Fibroblast of lung (primary cell): ENCODE data around the gene MAPK8IP3. TPM values are rescaled to one million over a fixed set of nuclear protein-coding genes. Genes with fewer than 3 reads are reported as not detected.
A peak's percentile ranks its signal among the peaks of the same experiment; 100 is the strongest.

Experiments
- DNase-seq, 2 donors: peaks; one replicate each; pipeline versions ENCODE4 v3.0.0 to v3.0.0-alpha.2; 2010; ENCODE audit warnings: low read depth in 2 of 2
- H2AFZ ChIP-seq: 2 replicates; pipeline ENCODE4 v1.5.1; 2012; ENCODE audit warnings: low read length, control low read depth, inconsistent platforms
- H3K27ac ChIP-seq: 2 replicates; pipeline ENCODE4 v1.5.1; 2011; ENCODE audit warnings: low read length, control low read depth; ENCODE audit not compliant: insufficient read depth
- H3K27me3 ChIP-seq: 2 replicates; pipeline ENCODE4 v1.5.1; 2011; ENCODE audit warnings: mild to moderate bottlenecking, low read length; ENCODE audit not compliant: control insufficient read depth, insufficient read depth
- H3K36me3 ChIP-seq: 2 replicates; pipeline ENCODE4 v1.5.1; 2011; ENCODE audit warnings: low read length; ENCODE audit not compliant: control insufficient read depth, insufficient read depth
- H3K4me1 ChIP-seq: 2 replicates; pipeline ENCODE4 v1.5.1; 2011; ENCODE audit warnings: low read length; ENCODE audit not compliant: control insufficient read depth, insufficient read depth; ENCODE audit errors: extremely low read depth
- H3K4me2 ChIP-seq: 2 replicates; pipeline ENCODE4 v1.5.1; 2011; ENCODE audit warnings: low read length, control low read depth; ENCODE audit not compliant: insufficient read depth; ENCODE audit errors: extremely low read depth
- H3K4me3 ChIP-seq, 4 experiments: fragments of 200-600 bp in 1 of 4; sonication (generic) in 1 of 4; replicated peaks in 1 of 4; 2 replicates each; pipeline ENCODE4 v1.5.1; 2011 to 2016; ENCODE audit warnings: low read length in 4 of 4, low read depth in 3 of 4, mild to moderate bottlenecking in 3 of 4, control low read depth in 2 of 4, inconsistent platforms in 1 of 4, mixed read lengths in 1 of 4; ENCODE audit not compliant: insufficient read depth in 1 of 4; ENCODE audit errors: control extremely low read depth in 1 of 4
- H3K79me2 ChIP-seq: 2 replicates; pipeline ENCODE4 v1.5.1; 2012; ENCODE audit warnings: mild to moderate bottlenecking, low read length, inconsistent platforms; ENCODE audit not compliant: control insufficient read depth, insufficient read depth
- H3K9ac ChIP-seq: 2 replicates; pipeline ENCODE4 v1.5.1; 2011; ENCODE audit warnings: mild to moderate bottlenecking, low read length, control low read depth; ENCODE audit not compliant: insufficient read depth
- H3K9me3 ChIP-seq: 2 replicates; pipeline ENCODE4 v1.5.1; 2012; ENCODE audit warnings: low read depth, low read length; ENCODE audit not compliant: control insufficient read depth, insufficient read depth
- H4K20me1 ChIP-seq: 2 replicates; pipeline ENCODE4 v1.5.1; 2011; ENCODE audit warnings: low read length; ENCODE audit not compliant: control insufficient read depth, insufficient read depth; ENCODE audit errors: extremely low read depth
- EZH2 ChIP-seq: IDR thresholded peaks from 2 replicates; pipeline ENCODE4 v1.5.1; 2012; ENCODE audit warnings: low read length, control low read depth, mild to moderate bottlenecking; ENCODE audit errors: missing control alignments
- polyA plus RNA-seq, 2 donors: library from polyadenylated mRNA; depleted of rRNA in 1 of 2; stranded (reverse) in 1 of 2; unstranded in 1 of 2; fragments of >200 nt; gene quantifications; 2 replicates each; pipeline ENCODE4 v1.2.1, GENCODE V29; 2011 to 2012; ENCODE audit warnings: missing spikeins in 1 of 2
- total RNA-seq: library from RNA; depleted of rRNA; stranded (reverse); fragments of >200 nt; gene quantifications from 2 replicates; pipeline ENCODE4 v1.2.1, GENCODE V29; 2014
- TF ChIP-seq, protein P1 (sequence below), 2 donors: IDR thresholded peaks in 1 of 2; conservative IDR thresholded peaks in 1 of 2; 1 replicate in 1 of 2; 2 replicates in 1 of 2; pipeline ENCODE4 v1.5.1; 2011 to 2012; ENCODE audit warnings: low read length in 2 of 2, control low read depth in 1 of 2, inconsistent platforms in 1 of 2, low read depth in 1 of 2, mild to moderate bottlenecking in 1 of 2

Gene MAPK8IP3
- total and polyA plus RNA-seq, 2 donors (not counting 1 experiment from before 2014, with no cell fraction given), result 9.4 to 36.3 TPM

DNA sequence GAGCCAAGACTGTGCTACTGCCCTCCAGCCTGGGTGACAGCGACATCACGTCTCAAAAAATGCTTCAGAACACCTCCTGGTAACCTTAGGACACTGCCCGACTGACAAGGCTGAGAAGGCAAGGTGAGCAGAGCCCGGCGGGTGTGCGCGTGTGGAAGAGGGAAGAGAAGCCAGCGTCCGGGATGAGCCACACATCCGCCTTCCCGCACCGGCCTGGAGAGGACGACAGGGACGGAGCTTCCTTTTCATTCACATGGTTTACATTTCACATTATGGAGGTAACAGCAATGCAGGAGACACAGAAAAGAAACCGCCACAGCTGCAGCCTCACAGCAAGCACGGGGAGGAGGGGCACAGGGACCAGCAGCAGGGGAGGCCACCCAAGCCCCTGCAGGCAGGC lies 104.1 kb downstream of the MAPK8IP3 start:
- Histone ChIP-seq H2AFZ (no peak overlapping the region), H3K27ac (no peak overlapping the region), H4K20me1 (no peaks in the 10 kb centered on the region), H3K79me2 (no peaks in the 10 kb centered on the region), H3K36me3 (peaks cover 5% of the 10 kb centered on the region), H3K4me3 (no peak overlapping the region), H3K4me2 (no peak overlapping the region), H3K9ac (no peak overlapping the region), H3K4me1 (peaks cover 3% of the 10 kb centered on the region), H3K27me3 (no peaks in the 10 kb centered on the region), H3K9me3 (no peaks in the 10 kb centered on the region)
- no peak for DNase-seq
- TF ChIP-seq EZH2, result no peak
- TF ChIP-seq, protein P1, sequence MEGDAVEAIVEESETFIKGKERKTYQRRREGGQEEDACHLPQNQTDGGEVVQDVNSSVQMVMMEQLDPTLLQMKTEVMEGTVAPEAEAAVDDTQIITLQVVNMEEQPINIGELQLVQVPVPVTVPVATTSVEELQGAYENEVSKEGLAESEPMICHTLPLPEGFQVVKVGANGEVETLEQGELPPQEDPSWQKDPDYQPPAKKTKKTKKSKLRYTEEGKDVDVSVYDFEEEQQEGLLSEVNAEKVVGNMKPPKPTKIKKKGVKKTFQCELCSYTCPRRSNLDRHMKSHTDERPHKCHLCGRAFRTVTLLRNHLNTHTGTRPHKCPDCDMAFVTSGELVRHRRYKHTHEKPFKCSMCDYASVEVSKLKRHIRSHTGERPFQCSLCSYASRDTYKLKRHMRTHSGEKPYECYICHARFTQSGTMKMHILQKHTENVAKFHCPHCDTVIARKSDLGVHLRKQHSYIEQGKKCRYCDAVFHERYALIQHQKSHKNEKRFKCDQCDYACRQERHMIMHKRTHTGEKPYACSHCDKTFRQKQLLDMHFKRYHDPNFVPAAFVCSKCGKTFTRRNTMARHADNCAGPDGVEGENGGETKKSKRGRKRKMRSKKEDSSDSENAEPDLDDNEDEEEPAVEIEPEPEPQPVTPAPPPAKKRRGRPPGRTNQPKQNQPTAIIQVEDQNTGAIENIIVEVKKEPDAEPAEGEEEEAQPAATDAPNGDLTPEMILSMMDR (conservative IDR thresholded peaks at IDR 0.05 in 1 of 2, IDR thresholded peaks at IDR 0.05 in 1 of 2; ENCODE audit: low read depth in 1 of 2, low read length in 2 of 2), result no peak

DNA sequence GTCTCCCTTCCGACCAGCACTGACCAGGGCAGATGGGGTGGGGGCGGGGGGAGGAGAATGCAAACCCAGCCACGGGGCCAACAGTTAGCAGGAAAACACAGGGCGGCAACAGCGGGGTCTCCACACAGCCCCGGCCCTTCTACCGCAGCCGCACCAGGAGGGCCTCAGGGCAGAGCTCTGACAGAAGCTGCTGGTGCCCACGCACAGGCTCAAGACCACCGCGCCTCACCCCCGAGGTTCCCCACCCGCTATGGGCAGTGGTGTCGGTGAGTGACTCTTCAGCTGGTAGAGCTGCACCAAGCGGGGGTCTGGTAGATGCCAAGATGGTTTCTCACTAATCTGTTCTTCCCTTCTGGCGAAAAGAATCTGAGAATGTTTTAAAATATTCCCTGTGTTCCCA lies 104.5 kb downstream of the MAPK8IP3 start:
- H3K4me3 ChIP-seq, result no peak overlapping the region
- no peak overlapping the region for H3K9ac ChIP-seq
- peaks cover 7% of the 10 kb centered on the region for H3K36me3 ChIP-seq
- H3K27me3 ChIP-seq, result no peaks in the 10 kb centered on the region
- H3K4me1 ChIP-seq, result peaks cover 3% of the 10 kb centered on the region
- no peak for TF ChIP-seq EZH2
- TF ChIP-seq, protein P1 (conservative IDR thresholded peaks at IDR 0.05 in 1 of 2, IDR thresholded peaks at IDR 0.05 in 1 of 2; ENCODE audit: low read depth in 1 of 2, low read length in 2 of 2), result no peak
- no peaks in the 10 kb centered on the region for H3K9me3 ChIP-seq
- H3K4me2 ChIP-seq, result no peak overlapping the region
- no peak overlapping the region for H2AFZ ChIP-seq
- H4K20me1 ChIP-seq, result no peaks in the 10 kb centered on the region
- no peak for DNase-seq
- no peaks in the 10 kb centered on the region for H3K79me2 ChIP-seq
- no peak overlapping the region for H3K27ac ChIP-seq

- Histone ChIP-seq H3K4me2 (no peak overlapping the region), H4K20me1 (no peaks in the 10 kb centered on the region), H3K4me3 (no peak overlapping the region), H3K9me3 (no peaks in the 10 kb centered on the region), H3K4me1 (peaks cover 3% of the 10 kb centered on the region), H3K79me2 (no peaks in the 10 kb centered on the region), H3K36me3 (peaks cover 10% of the 10 kb centered on the region), H3K9ac (no peak overlapping the region), H3K27ac (no peak overlapping the region), H2AFZ (peak overlapping the region; percentile 59), H3K27me3 (no peaks in the 10 kb centered on the region)
- peak; percentile 71 to 89 for DNase-seq
- TF ChIP-seq, protein P1 (conservative IDR thresholded peaks at IDR 0.05 in 1 of 2, IDR thresholded peaks at IDR 0.05 in 1 of 2; ENCODE audit: low read depth in 1 of 2, low read length in 2 of 2), result peak; percentile 63 to 75
- TF ChIP-seq EZH2, result no peak
Observed at GRCh38 chr16:1812732-1813163, 106.8 kb downstream of the MAPK8IP3 start.
